Measurements from ENCODE around the gene FCN1. TPM values are rescaled to one million over a fixed set of nuclear protein-coding genes. Genes with fewer than 3 reads are reported as not detected.

FCN1 gene
- total and polyA plus RNA-seq, 9 of the 15 experiments (the other 6 are each of a cell fraction or from before 2014, with no cell fraction given): not detected

DNA sequence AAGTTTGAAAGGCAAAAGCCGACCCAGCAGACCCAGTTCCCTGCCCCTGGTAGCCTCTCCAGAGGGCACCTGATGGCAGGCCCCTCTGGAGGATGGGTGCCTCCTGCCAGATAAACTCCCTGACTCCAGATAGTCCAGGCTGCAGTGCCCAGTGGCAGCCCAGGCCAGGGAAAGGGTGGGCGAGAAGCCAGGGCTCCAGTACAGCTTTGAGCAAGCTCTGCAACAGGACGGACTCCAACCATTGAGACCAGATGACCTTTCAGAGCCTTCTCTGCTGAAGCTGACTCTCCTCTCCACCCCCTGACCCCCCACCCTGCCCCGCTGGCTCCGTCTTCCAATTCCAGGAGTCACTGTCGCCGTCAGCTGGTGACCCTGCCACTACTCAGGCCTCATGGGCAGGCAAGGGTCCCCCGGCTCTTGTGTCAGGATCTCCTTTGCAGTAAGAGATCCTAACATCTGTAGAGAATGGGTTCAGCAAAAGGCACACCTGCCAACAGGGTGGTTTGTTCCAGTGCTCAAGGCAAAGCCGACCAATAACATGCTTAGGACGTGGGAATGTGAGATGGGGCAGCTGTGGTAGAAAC lies 15.5 kb upstream of the FCN1 start (continued):
- TF ChIP-seq ZNF76 (CRISPR knock-in tag; IDR thresholded peaks at IDR 0.05; ENCODE audit: borderline replicate concordance) (no peak), NFE2L1 (tag; IDR thresholded peaks at IDR 0.05; ENCODE audit: borderline replicate concordance, low read depth) (no peak), ZNF431 (CRISPR knock-in tag; IDR thresholded peaks at IDR 0.05) (no peak)
- TF ChIP-seq, protein P1, sequence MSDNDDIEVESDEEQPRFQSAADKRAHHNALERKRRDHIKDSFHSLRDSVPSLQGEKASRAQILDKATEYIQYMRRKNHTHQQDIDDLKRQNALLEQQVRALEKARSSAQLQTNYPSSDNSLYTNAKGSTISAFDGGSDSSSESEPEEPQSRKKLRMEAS (CRISPR knock-in tag; IDR thresholded peaks at IDR 0.05): no peak
- TF ChIP-seq, protein P2, sequence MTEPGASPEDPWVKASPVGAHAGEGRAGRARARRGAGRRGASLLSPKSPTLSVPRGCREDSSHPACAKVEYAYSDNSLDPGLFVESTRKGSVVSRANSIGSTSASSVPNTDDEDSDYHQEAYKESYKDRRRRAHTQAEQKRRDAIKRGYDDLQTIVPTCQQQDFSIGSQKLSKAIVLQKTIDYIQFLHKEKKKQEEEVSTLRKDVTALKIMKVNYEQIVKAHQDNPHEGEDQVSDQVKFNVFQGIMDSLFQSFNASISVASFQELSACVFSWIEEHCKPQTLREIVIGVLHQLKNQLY (CRISPR knock-in tag; conservative IDR thresholded peaks at IDR 0.05): no peak
- TF ChIP-seq, protein P3, sequence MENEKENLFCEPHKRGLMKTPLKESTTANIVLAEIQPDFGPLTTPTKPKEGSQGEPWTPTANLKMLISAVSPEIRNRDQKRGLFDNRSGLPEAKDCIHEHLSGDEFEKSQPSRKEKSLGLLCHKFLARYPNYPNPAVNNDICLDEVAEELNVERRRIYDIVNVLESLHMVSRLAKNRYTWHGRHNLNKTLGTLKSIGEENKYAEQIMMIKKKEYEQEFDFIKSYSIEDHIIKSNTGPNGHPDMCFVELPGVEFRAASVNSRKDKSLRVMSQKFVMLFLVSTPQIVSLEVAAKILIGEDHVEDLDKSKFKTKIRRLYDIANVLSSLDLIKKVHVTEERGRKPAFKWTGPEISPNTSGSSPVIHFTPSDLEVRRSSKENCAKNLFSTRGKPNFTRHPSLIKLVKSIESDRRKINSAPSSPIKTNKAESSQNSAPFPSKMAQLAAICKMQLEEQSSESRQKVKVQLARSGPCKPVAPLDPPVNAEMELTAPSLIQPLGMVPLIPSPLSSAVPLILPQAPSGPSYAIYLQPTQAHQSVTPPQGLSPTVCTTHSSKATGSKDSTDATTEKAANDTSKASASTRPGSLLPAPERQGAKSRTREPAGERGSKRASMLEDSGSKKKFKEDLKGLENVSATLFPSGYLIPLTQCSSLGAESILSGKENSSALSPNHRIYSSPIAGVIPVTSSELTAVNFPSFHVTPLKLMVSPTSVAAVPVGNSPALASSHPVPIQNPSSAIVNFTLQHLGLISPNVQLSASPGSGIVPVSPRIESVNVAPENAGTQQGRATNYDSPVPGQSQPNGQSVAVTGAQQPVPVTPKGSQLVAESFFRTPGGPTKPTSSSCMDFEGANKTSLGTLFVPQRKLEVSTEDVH (IDR thresholded peaks at IDR 0.05; ENCODE audit: low read depth, partially characterized antibody): no peak
